H1 (cell line): ENCODE measurements around the gene FCGR2B. TPM values are rescaled to one million over a fixed set of nuclear protein-coding genes. Genes with fewer than 3 reads are reported as not detected.

ENCODE experiments used
- ASH2L ChIP-seq: fragments of 200-600, 300-600 bp; sonication (generic); IDR thresholded peaks from one replicate; pipeline ENCODE4 v1.7.1; 2017; ENCODE audit warnings: low read length
- EGR1 ChIP-seq: IDR thresholded peaks from 2 replicates; pipeline ENCODE4 v1.6.1; 2011; ENCODE audit warnings: low read depth, low read length, borderline replicate concordance
- GTF2F1 ChIP-seq: IDR thresholded peaks from 2 replicates; pipeline ENCODE4 v1.6.1; 2012; ENCODE audit warnings: low read depth, low read length, improper control_type of control experiment, borderline replicate concordance
- KDM1A ChIP-seq: fragments of 200-600, 300-600 bp; sonication (generic); IDR thresholded peaks from 2 replicates; pipeline ENCODE4 v1.7.1; 2016; ENCODE audit warnings: mild to moderate bottlenecking, low read length, borderline replicate concordance
- NRF1 ChIP-seq: IDR thresholded peaks from 2 replicates; pipeline ENCODE4 v1.6.1; 2011; ENCODE audit warnings: mild to moderate bottlenecking, low read depth, low read length, improper control_type of control experiment
- RFX5 ChIP-seq: IDR thresholded peaks from 2 replicates; pipeline ENCODE4 v1.6.1; 2011; ENCODE audit warnings: low read depth, low read length, improper control_type of control experiment, borderline replicate concordance
- RNF2 ChIP-seq: fragments of 200-900, 300-1000 bp; sonication (generic); IDR thresholded peaks from 2 replicates; pipeline ENCODE4 v1.7.1; 2016; ENCODE audit warnings: borderline replicate concordance, low read depth, mild to moderate bottlenecking, antibody characterized with exemption, low read length; ENCODE audit not compliant: poor library complexity, severe bottlenecking; ENCODE audit errors: missing control alignments
- polyA plus RNA-seq, 7 experiments: library from polyadenylated mRNA; depleted of rRNA in 3 of 7; stranded (reverse) in 5 of 7; unstranded in 2 of 7; fragments of >200 nt in 5 of 7; fragments of 200-250 nt in 2 of 7; gene quantifications; 1 replicate in 5 of 7; 2 replicates in 1 of 7; 4 replicates in 1 of 7; pipeline versions ENCODE4 v1.2.1 to v1.2.3, GENCODE V29; 2011 to 2013; ENCODE audit warnings: missing spikeins in 2 of 7, mixed read lengths in 2 of 7
- total RNA-seq: library from RNA; stranded (reverse); fragmentation: NEBNext Ultra II Directional; extraction: Animal tissue kit (Norgen Biotek cat#: 25700); gene quantifications from 2 replicates; pipeline ENCODE4 v1.2.1, GENCODE V29; 2021
- TF ChIP-seq, protein P1 (sequence below): fragments of 300-600 bp; sonication (generic); IDR thresholded peaks from 2 replicates; pipeline ENCODE4 v1.7.1; 2012; ENCODE audit warnings: low read length, moderate library complexity, mild to moderate bottlenecking, inconsistent platforms; ENCODE audit not compliant: insufficient replicate concordance
- TF ChIP-seq, protein P2 (sequence below): IDR thresholded peaks from 2 replicates; pipeline ENCODE4 v1.6.1; 2012; ENCODE audit warnings: low read length, inconsistent platforms

Gene FCGR2B
- total and polyA plus RNA-seq, 2 of the 8 experiments (the other 6 are each of a cell fraction or from before 2014, with no cell fraction given): 0.05 TPM; not detected in 1

DNA sequence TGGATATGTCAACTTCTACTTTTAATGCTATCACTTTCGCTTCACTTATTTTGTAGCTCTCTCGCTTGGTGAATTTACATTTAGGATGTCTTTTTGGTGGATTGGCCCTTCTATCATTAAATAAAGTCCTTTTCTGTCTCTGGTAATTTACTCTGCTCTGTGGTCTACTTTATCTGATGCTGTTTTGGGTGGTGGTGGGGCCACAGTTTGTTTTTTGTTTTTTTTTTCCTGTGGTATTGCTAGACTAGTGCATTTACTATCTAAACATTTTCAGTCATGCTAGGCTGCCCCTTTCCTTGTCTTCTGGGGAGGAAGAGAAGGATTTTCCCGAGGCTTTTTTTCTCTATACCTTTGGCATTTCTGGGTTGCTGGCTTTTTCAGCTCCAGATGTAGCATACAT is 26.0 kb downstream of the FCGR2B start (continued):
- TF ChIP-seq, protein P1, sequence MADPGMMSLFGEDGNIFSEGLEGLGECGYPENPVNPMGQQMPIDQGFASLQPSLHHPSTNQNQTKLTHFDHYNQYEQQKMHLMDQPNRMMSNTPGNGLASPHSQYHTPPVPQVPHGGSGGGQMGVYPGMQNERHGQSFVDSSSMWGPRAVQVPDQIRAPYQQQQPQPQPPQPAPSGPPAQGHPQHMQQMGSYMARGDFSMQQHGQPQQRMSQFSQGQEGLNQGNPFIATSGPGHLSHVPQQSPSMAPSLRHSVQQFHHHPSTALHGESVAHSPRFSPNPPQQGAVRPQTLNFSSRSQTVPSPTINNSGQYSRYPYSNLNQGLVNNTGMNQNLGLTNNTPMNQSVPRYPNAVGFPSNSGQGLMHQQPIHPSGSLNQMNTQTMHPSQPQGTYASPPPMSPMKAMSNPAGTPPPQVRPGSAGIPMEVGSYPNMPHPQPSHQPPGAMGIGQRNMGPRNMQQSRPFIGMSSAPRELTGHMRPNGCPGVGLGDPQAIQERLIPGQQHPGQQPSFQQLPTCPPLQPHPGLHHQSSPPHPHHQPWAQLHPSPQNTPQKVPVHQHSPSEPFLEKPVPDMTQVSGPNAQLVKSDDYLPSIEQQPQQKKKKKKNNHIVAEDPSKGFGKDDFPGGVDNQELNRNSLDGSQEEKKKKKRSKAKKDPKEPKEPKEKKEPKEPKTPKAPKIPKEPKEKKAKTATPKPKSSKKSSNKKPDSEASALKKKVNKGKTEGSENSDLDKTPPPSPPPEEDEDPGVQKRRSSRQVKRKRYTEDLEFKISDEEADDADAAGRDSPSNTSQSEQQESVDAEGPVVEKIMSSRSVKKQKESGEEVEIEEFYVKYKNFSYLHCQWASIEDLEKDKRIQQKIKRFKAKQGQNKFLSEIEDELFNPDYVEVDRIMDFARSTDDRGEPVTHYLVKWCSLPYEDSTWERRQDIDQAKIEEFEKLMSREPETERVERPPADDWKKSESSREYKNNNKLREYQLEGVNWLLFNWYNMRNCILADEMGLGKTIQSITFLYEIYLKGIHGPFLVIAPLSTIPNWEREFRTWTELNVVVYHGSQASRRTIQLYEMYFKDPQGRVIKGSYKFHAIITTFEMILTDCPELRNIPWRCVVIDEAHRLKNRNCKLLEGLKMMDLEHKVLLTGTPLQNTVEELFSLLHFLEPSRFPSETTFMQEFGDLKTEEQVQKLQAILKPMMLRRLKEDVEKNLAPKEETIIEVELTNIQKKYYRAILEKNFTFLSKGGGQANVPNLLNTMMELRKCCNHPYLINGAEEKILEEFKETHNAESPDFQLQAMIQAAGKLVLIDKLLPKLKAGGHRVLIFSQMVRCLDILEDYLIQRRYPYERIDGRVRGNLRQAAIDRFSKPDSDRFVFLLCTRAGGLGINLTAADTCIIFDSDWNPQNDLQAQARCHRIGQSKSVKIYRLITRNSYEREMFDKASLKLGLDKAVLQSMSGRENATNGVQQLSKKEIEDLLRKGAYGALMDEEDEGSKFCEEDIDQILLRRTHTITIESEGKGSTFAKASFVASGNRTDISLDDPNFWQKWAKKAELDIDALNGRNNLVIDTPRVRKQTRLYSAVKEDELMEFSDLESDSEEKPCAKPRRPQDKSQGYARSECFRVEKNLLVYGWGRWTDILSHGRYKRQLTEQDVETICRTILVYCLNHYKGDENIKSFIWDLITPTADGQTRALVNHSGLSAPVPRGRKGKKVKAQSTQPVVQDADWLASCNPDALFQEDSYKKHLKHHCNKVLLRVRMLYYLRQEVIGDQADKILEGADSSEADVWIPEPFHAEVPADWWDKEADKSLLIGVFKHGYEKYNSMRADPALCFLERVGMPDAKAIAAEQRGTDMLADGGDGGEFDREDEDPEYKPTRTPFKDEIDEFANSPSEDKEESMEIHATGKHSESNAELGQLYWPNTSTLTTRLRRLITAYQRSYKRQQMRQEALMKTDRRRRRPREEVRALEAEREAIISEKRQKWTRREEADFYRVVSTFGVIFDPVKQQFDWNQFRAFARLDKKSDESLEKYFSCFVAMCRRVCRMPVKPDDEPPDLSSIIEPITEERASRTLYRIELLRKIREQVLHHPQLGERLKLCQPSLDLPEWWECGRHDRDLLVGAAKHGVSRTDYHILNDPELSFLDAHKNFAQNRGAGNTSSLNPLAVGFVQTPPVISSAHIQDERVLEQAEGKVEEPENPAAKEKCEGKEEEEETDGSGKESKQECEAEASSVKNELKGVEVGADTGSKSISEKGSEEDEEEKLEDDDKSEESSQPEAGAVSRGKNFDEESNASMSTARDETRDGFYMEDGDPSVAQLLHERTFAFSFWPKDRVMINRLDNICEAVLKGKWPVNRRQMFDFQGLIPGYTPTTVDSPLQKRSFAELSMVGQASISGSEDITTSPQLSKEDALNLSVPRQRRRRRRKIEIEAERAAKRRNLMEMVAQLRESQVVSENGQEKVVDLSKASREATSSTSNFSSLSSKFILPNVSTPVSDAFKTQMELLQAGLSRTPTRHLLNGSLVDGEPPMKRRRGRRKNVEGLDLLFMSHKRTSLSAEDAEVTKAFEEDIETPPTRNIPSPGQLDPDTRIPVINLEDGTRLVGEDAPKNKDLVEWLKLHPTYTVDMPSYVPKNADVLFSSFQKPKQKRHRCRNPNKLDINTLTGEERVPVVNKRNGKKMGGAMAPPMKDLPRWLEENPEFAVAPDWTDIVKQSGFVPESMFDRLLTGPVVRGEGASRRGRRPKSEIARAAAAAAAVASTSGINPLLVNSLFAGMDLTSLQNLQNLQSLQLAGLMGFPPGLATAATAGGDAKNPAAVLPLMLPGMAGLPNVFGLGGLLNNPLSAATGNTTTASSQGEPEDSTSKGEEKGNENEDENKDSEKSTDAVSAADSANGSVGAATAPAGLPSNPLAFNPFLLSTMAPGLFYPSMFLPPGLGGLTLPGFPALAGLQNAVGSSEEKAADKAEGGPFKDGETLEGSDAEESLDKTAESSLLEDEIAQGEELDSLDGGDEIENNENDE: no peak
- TF ChIP-seq, protein P2, sequence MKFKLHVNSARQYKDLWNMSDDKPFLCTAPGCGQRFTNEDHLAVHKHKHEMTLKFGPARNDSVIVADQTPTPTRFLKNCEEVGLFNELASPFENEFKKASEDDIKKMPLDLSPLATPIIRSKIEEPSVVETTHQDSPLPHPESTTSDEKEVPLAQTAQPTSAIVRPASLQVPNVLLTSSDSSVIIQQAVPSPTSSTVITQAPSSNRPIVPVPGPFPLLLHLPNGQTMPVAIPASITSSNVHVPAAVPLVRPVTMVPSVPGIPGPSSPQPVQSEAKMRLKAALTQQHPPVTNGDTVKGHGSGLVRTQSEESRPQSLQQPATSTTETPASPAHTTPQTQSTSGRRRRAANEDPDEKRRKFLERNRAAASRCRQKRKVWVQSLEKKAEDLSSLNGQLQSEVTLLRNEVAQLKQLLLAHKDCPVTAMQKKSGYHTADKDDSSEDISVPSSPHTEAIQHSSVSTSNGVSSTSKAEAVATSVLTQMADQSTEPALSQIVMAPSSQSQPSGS: no peak
- TF ChIP-seq EGR1 (no peak), NRF1 (no peak), RNF2 (no peak), KDM1A (no peak), ASH2L (no peak), RFX5 (no peak), GTF2F1 (no peak)
